Measurements from ENCODE around the gene P2RX7. TPM values are rescaled to one million over a fixed set of nuclear protein-coding genes. Genes with fewer than 3 reads are reported as not detected.
A peak's percentile ranks its signal among the peaks of the same experiment; 100 is the strongest.

Gene P2RX7
- total RNA-seq, 1 donor from 2014 or later = 1.9 TPM

DNA sequence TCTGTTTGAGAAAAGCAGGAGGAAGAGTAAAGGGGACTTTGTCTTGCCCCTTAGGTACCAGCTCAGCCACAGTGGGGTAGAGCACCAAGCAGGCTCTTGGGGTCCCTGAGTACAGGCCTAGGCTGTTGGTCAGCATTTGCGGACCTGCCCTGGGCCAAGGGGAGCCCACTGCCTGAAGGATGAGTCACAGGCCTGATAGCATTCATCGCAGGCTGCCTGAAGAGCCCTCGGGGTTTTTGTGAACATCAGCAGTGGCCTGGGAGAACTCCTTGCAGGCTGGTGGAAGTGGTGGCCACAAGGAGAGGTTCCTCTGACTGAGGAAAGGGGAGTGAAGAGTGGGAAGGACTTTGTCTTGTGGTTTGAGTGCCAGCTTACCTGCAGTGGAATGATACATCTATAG lies 25.0 kb upstream of the P2RX7 start:
- intact Hi-C loops (cut with micrococcal nuclease) = no loop called here
- ATAC-seq = no peak
- no peak for DNase-seq

DNA sequence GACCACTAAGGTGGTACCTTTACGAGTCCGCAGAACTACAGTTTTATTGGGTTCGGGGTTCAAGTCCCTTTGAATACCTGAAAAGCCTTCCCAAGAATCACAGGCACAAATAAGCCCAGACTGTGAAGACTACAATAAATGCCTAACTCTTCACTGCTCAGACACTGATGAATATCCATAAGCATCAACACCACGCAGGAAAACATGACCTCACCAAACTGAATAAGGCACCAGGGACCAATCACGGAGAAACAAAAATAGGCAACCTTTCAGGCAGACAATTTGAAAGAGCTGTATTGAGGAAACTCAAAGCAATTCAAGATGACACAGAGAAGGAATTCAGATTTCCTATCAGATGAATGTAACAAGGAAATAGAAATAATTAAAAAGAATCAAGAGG lies 24.2 kb upstream of the P2RX7 start:
- no peak for DNase-seq
- intact Hi-C loops (cut with micrococcal nuclease) = no loop called here
- no peak for ATAC-seq

DNA sequence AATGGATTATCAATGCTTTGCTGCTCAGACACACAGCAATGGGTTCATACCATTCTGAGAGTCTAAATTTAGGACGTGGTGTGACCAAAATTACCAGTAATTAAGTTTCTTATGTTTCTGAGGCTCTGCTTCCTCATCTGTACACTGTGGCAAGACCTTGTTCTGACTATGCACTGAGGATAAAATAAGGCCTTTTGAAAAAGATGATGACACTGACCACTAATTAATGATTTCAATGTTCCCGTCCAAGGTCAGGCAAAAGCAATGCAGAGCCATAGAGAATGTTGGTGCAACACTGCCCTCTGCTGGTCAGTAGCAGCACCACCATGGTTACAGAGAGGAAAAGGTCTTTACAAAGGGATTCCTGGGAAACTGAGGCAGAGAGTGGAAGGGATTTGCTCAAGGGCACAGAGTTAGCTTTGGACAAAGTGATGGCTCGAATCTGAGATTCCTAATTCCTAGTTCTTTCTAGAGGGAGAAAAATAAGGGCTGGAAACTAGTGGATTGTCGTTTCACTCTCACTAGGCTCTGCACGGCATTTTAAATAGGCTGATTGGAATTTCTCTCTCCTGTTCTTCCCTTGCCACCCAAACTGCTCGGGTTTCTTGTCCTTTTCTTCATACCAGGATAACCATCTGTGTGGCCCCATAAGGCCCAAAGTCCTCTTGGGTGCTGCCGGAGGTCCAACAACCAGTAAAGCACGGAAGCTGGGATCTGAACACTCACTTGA lies 22.3 kb upstream of the P2RX7 start:
- peak; percentile 81 for ATAC-seq

DNA sequence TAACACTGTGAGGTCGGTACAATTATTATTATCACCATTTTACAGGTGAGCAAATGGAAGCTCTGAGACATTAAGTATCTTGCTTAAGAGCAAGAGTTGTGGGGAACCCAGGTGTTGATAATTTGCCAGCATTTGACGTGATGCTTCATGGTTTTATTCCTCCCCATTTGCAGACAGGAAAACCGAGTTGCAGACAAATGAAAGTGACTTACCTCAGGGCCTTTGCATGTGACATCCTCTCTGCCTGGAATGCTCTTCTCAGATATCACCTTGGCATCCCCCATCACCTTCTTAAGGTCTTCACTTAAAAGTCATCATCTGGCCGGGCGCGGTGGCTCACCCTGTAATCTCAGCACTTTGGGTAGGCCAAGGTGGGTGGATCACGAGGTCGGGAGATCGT lies 21.0 kb upstream of the P2RX7 start:
- intact Hi-C loops (cut with micrococcal nuclease) = no loop called here

More for the DNA sequence above, 22.3 kb upstream of the P2RX7 start:
- peak; percentile 56 for DNase-seq
- intact Hi-C loops (cut with micrococcal nuclease) = no loop called here

DNA sequence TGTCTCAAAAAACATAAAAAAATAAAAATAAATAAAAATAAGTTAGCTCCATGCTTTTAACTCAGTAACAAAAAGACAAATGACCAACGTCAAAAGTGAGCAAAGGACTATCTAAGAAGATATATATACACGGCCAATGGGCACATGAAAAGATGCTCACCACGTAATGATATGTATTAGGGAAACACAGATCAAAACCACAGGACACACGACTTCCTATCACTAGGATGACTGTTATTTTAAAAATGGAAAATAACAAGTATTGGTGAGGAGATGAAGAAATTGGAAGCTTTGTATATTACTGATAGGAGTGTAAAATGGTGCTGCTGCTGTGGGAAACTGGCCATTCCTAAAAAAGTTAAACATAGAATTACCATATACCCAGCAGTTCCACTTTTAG lies 20.2 kb upstream of the P2RX7 start:
- DNase-seq = no peak
- intact Hi-C loops (cut with micrococcal nuclease) = no loop called here
- no peak for ATAC-seq

More for the DNA sequence above, 21.0 kb upstream of the P2RX7 start:
- ATAC-seq (no peak), DNase-seq (no peak)

DNA sequence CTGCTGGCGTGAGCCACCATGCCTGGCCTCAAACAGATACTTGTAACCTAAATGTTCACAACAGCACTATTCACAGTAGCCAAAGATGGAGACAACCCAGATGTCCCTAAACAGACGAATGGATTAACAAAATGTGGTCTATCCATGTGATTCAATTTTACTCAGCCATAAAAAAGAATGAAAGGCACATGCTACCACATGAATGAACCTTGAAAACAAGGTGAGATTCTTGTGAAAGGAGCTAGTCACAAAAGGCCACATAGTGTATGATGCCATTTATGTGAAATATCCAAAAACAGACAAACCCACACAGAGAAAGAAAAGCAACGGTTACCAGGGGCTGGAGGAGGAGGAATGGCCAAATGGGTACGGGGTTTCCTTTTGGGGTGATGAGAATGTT lies 19.6 kb upstream of the P2RX7 start:
- intact Hi-C loops (cut with micrococcal nuclease) = no loop called here
- ATAC-seq (no peak), DNase-seq (no peak)

DNA sequence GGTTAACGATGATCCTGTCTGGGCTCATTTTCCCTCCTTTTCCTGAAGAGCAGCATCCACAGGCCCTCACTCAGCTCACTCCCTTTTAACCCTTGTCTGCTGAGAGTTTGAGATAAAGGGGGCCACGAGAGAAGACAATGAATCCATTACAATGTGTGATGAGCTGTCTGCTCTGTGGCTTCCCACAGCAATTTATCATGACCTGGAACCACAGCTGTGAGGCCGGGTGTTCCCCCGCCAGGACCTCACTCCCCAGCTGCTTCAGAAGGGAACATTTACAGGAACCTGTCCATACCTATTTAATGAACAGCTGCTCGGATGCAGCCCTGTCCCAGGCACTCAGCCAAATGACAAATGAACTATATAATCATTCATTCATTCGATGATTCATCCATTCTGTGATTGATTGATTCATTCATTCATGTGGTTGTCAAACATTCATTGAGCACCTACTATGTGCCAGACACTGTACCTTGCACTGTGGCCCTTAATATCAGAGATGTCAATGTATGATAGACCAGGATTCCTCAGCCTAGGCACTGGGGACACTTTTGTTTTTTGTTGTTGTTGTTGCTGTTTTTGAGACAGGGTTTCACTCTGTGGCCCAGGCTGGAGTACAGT lies 18.5 kb upstream of the P2RX7 start:
- no peak for DNase-seq
- intact Hi-C loops (cut with micrococcal nuclease) = no loop called here
- no peak for ATAC-seq

DNA sequence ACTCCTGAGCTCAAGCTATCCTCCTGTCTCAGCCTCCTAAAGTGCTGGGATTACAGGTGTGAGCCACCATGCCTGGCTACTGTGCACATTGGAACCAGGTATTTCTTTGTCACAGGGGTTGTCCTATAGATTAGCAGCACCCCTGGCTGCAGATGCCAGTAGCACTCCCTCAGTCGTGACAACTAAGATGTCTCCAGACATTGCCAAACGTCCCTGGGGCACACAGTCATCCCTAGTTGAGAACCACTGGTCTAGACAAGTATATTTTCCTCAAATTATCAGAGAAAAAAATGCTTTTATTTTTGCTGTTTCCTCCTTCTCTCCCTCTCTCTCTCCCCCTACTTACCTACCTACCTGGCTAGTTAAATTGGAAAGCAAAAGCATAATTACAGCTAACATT lies 17.9 kb upstream of the P2RX7 start:
- ATAC-seq (no peak), DNase-seq (no peak)
- intact Hi-C loops (cut with micrococcal nuclease) = no loop called here

DNA sequence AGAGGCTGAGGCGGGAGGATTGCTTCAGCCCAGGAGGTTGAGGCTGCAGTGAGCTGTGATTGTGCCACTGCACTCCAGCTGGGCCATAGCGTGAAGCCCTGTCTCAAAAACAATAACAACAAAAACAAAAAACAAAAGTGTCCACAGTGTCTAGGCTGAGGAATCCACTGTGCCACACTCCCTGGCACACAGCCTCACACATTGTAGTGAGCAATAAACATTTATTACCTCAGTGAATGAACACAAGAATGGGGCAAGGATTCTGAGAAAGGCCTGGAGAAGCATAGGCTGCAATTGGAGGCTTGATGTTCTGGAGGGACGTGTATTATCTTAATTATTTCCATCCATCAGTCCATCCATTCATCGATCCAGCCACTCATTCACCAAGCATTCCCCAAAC lies 17.1 kb upstream of the P2RX7 start:
- intact Hi-C loops (cut with micrococcal nuclease) = no loop called here
- no peak for ATAC-seq
- no peak for DNase-seq

DNA sequence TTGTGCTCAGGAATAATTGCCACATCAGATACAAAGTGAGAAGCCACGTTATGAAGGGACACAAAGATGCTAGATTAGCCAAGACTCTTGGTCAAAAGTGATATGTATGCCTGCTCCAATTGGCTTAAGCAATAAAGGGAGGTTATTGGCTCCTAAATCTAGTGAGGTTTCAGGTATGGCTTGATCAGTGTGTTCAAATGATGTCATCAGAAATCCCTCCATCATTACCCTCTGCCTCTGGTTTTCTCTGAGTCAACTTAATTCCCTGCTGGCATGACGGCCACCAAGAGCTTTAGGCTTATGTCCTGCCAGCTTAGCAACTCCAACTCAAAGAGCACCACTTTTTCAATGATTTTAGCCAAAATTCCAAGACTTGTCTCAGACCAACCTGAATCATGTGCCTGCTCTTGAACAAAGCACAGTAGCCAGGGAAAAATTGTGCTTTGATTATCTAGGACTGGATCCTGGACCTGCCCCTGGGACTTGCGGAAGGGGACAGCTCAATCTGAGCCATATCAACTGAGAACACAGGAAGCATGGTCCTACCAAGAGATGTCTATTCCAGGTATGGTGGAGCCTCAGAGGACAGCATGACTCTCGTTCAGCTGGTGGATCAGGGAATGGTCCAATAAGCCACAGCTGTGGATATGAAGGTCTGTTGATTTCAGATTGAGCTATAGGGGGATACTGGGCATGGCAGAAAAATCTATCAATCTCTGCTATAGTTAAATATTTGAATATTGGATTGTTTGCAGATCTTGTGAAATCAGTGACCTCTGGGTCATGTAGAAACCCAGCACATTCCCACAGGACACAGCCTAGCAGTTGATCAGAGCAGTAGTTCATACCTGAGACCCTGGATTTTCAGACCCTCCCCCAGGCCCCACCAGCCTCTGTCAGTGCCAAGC lies 16.1 kb upstream of the P2RX7 start:
- DNase-seq (no peak), ATAC-seq (no peak)
- intact Hi-C loops (cut with micrococcal nuclease) = no loop called here

DNA sequence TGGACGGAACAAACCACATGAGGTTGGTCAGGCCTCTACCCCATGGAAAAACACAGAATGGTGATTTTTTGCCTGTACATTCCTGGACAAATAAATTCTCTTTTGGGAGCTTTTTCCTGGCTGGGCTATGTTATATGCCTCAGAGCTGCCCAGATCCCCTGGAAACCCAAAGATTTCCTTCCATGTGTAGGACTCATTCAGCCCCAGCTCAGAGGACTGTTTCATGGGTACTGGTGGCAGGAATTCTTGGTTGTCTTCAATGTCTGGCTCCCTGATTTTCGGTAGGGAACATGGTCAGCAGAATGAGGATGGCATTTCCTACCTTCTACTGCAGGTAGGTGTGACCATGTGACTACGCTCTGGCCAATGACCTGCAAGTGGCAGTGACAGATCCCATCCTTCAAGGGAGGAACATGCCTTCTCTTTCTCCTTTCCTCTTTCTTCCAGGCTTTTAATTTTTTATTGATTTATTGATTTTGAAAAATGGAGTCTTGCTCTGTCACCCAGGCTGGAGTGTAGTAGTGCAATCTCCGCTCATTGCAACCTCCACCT lies 15.4 kb upstream of the P2RX7 start:
- intact Hi-C loops (cut with micrococcal nuclease) = no loop called here
- ATAC-seq = no peak
- no peak for DNase-seq

DNA sequence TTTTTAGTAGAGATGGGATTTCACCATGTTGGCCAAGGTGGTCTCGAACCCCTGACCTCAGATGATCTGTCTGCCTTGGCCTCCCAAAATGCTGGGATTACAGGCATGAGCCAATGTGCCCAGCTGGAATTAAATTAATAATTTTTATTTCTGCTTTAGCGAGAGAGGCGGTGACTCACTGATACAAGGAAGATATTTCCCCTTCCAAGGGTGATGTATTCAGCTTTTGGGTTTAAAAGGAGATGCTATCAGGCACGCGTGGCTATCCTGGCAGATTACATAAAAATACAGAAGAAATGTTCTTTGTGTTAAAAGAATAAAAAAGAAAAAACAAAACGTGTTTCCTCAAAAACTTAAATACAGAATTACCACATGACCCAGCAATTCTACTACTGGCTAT lies 12.4 kb upstream of the P2RX7 start:
- ATAC-seq (no peak), DNase-seq (no peak)
- intact Hi-C loops (cut with micrococcal nuclease) = no loop called here

DNA sequence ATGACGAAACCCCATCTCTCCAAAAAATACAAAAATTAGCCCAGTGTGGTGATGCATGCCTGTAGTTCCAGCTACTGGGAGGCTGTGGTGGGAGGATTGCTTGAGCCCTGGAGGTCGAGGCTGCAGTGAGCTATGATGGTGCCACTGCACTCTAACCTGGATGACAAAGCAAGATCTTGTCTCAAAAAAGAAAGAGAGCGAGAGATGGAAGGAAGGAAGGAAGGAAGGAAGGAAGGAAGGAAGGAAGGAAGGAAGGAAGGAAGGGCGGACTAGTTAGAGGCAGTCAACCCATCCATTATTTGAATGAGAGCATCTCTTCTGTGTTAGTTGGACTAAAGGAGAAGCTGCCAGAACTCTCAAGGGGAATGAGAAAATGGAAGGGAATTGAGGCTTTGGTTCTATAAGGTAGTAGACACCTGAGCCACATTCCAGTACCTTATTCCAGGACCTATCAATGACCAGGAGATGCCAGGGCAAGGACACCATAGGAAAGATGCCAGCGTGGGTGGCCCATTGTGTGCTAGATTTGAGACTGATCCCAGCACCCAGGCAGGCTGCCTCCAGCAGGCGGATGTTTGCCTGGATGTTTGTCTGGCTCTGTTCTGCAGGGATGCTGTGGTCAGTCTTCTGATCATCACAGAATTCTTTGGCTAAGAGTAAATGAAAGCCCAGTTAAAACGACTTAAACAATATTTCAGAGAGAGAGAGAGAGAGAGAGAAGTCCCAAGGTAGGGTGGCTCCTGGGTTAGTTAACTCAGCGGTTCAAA lies 11.5 kb upstream of the P2RX7 start:
- ATAC-seq (no peak), DNase-seq (no peak)
- intact Hi-C loops (cut with micrococcal nuclease) = no loop called here

DNA sequence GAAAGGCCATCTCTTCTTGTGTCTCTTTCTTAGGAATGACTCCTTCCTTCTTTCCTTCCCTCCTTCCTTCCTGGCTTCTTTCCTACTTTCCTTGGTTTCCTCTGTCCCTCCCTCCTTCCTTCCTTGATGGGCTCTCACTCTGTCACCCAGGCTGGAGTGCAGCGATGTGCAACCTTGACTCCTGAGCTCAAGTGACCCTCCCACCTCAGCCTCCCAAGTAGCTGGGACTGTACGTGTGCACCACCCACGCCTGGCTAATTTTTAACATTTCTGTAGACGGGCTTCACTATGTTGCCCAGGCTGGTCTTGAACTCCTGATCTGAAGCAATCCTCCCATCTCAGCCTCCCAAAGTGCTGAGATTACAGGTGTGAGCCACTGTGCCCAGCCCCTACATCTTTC lies 10.9 kb upstream of the P2RX7 start:
- ATAC-seq (no peak), DNase-seq (no peak)
- intact Hi-C loops (cut with micrococcal nuclease) = no loop called here

DNA sequence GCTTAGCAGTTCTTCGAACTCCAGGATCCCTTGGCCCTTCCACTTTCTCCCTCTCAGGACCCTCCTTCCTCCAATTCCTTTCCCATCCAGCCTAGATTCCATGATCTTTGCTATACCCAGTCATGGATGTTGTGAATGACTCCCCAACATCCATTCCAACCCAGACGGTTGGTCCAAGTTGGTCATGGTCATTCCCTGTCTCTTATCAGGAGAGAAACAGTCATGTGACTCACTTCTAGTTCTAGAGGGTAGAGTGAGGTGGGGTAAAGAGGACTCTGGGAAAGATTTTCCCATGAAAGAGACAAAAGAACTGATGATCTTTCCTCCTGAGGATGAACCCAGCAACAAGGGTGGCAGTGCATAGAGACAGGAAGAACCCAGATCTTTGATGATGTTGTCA lies 9.2 kb upstream of the P2RX7 start:
- intact Hi-C loops (cut with micrococcal nuclease) = no loop called here
- DNase-seq (no peak), ATAC-seq (no peak)

DNA sequence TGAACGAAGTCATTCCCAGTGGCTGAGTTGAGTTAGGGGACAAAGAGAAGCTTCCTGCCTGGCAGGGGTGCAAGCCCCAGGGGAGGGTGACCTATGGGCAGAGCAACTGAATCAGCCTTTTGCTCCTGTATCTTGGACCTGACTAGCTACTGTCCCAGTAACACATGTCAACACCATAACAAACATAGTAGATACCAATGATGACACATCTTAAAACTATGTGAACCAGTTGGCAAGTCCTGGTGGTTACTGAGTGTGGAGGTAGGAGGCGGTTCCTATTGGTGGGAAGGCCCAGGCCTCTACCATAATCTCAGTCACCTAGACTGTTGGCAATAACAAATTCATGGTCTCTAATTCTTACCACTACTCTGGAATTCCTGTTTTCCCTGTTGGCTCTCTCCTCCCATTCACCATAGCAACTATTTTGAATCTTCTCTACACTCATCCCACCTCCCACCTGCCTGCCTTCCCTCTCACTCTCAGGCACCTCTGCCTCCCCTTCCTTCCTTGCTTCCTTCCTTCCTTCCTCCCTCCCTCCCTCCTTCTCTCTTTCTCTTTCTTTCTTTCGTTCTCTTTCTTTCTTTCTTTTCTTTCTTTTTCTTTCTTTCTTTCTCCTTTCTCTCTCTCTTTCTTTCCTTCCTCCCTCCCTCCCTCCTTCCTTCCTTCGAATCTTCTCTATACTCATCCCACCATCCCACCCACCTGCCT lies 8.1 kb upstream of the P2RX7 start:
- DNase-seq = peak; percentile 35
- intact Hi-C loops (cut with micrococcal nuclease) = no loop called here
- peak; percentile 89 for ATAC-seq

DNA sequence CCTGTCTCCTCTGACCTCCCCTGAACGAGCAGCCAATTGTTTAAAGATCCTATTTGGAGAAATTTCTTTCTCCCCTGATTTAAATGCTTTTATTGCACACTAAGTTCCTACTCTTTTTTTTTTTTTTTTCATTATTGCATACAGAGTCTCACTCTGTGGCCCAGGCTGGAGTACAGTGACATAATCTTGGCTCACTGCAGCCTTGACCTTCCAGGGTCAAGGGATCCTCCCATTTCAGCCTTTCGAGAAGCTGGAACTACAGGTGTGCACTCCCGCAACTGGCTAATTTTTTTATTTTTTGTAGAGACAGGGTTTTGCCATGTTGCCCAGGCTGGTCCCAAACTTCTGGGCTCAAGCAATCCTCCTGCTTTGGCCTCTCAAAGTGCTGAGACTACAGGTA lies 5.2 kb upstream of the P2RX7 start:
- ATAC-seq = no peak
- no peak for DNase-seq
- intact Hi-C loops (cut with micrococcal nuclease) = no loop called here

DNA sequence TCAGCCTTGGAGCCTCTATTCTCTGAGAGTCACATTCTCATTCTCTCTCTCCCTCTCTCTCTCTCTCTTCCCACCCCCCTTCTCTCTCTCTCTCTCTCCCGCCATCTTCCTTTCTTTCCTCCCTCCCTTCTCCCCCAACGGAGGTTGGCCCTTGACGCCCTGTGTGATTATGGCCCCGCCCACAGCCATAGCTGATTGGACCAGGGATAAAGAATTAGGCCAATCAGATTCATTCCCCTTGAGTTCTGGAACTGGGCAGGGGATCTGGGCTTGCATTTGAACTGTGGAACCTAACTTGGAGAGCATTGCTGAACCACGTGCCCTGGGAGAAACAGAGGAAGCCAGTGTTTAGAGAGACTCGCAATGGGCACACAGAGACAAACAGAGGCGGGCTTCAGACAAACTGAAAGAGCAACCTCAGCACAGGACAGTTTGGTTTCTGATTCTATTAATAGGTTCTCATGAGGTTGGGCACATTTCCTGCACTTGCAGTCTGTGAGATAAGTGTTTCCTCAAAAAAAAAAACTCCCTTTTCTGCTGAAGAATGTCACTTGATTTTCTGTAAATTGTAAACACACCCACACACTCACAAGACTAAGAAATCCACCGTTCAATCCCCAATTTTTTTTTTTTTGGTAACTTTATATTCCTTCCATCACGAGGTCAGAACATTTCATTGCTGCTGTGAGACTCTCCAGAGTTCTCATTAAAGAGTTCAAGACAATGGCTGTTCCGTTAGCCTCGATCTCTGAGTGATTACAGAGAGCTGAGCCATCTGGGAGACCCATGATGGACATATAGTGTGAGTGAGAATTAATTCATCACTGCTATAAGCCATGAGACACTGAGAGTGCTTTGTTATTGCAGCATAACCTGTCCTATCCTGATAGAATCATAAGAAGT lies 3.5 kb upstream of the P2RX7 start:
- DNase-seq (peak; percentile 84), ATAC-seq (peak; percentile 76)
- intact Hi-C loops (cut with micrococcal nuclease) = no loop called here

Data from left ventricle myocardium superior (tissue), 1 donor.